ENCODE data around the gene P3H1. TPM values are rescaled to one million over a fixed set of nuclear protein-coding genes. Genes with fewer than 3 reads are reported as not detected.
"Not testable (repeated sequence)": the region's sequence is repeated elsewhere in the genome, so short reads cannot be mapped to it uniquely, and the experiment has no call there.

Gene P3H1
- total and polyA plus RNA-seq, 2 experiments from 2014 or later: 102 to 192 TPM

DNA sequence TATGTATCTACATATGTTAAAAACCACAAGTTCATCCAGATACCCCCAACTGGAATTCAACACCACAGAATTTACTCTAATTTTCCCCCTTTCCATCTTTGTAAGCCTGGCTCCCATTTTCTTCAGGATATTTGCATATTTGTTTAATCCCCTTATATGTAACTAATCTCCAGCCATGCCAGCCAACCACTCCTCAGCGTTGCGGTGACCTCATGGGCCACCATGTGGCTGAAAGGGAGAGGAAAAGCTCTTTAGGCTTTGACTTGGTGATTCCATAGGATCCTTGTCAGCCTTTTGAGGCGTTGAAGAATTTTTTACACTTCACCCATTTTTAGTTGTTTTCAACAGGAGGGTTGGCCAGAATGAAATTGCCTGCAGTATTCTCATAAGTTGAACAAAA lies 36.8 kb downstream of the P3H1 start:
- Histone ChIP-seq H3K4me3 (no peak overlapping the region), H3K27ac (no peak overlapping the region), H3K9me2 (replicated peaks; ENCODE audit: insufficient read depth) (no peaks in the 10 kb centered on the region), H3K79me2 (no peaks in the 10 kb centered on the region), H3K27me3 (no peaks in the 10 kb centered on the region), H2AFZ (no peak overlapping the region), H3K4me1 (ENCODE audit: insufficient read depth) (peaks cover 18% of the 10 kb centered on the region), H3K9me3 (ENCODE audit: low read depth) (no peaks in the 10 kb centered on the region), H3K36me3 (replicated peaks; ENCODE audit: insufficient read depth, low read depth) (no peaks in the 10 kb centered on the region), H4K20me1 (ENCODE audit: insufficient read depth, poor library complexity, severe bottlenecking) (no peaks in the 10 kb centered on the region), H3K4me2 (no peak overlapping the region)
- TF ChIP-seq EZH2phosphoT487 (IDR thresholded peaks at IDR 0.05; ENCODE audit: low read depth, severe bottlenecking, unreplicated experiment): no peak
- TF ChIP-seq EZH2 (IDR thresholded peaks at IDR 0.05; ENCODE audit: borderline replicate concordance): no peak
- TF ChIP-seq, protein P1, sequence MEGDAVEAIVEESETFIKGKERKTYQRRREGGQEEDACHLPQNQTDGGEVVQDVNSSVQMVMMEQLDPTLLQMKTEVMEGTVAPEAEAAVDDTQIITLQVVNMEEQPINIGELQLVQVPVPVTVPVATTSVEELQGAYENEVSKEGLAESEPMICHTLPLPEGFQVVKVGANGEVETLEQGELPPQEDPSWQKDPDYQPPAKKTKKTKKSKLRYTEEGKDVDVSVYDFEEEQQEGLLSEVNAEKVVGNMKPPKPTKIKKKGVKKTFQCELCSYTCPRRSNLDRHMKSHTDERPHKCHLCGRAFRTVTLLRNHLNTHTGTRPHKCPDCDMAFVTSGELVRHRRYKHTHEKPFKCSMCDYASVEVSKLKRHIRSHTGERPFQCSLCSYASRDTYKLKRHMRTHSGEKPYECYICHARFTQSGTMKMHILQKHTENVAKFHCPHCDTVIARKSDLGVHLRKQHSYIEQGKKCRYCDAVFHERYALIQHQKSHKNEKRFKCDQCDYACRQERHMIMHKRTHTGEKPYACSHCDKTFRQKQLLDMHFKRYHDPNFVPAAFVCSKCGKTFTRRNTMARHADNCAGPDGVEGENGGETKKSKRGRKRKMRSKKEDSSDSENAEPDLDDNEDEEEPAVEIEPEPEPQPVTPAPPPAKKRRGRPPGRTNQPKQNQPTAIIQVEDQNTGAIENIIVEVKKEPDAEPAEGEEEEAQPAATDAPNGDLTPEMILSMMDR (IDR thresholded peaks at IDR 0.05; ENCODE audit: poor library complexity): no peak
- WGBS (ENCODE audit: low lambda C conversion rate, missing lambda C conversion rate): 87% methylated on average over 3 of the region's 3 CpGs
- no peak for DNase-seq (ENCODE audit: low spot score)

DNA sequence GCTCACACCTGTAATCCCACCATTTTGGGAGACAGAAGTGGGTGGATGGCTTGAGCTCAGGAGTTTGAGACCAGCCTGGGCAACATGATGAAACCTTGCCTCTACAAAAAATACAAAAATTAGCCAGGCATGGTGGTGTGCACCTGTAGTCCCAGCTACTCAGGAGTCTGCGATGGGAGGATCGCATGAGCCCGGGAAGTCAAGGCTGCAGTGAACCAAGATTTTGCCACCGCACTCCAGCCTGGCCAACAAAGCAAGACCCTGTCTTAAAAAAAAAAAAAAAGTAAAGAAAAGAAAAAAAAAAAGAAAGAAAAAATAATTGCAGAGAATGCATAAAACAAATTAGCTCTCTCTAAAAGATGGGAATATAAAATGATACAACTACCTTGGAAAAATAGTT lies 41.0 kb downstream of the P3H1 start:
- WGBS (ENCODE audit: low lambda C conversion rate, missing lambda C conversion rate): 100% methylated on average over 4 of the region's 4 CpGs
- not testable (repeated sequence) for H3K4me3 ChIP-seq; H3K79me2 ChIP-seq; H2AFZ ChIP-seq; H3K27ac ChIP-seq; H3K4me1 ChIP-seq (ENCODE audit: insufficient read depth); H3K36me3 ChIP-seq (replicated peaks; ENCODE audit: insufficient read depth, low read depth); H4K20me1 ChIP-seq (ENCODE audit: insufficient read depth, poor library complexity, severe bottlenecking); H3K27me3 ChIP-seq; H3K9me3 ChIP-seq (ENCODE audit: low read depth); H3K4me2 ChIP-seq; DNase-seq (ENCODE audit: low spot score); H3K9me2 ChIP-seq (replicated peaks; ENCODE audit: insufficient read depth)

DNA sequence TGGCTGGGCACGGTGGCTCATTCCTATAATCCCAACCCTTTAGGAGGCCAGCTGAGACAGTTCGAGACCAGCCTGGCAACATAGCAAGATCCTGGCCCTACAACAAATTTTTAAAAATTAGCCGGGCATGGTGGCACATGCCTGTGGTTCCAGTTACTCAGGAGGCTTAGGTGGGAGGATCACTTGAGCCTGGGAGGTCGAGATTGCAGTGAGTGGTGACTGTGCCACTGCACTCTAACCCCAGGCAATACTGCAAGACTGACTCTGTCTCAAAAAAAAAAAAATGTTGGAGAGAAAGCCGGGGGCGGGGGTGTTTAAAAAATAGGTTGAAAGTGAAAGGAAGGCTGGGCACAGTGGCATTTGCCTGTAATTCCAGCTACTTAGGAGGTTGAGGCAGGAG lies 43.3 kb downstream of the P3H1 start:
- no peak for DNase-seq (ENCODE audit: low spot score)
- H3K27me3 ChIP-seq: no peaks in the 10 kb centered on the region
- no peaks in the 10 kb centered on the region for H3K9me2 ChIP-seq (replicated peaks; ENCODE audit: insufficient read depth)
- H3K36me3 ChIP-seq (replicated peaks; ENCODE audit: insufficient read depth, low read depth): no peaks in the 10 kb centered on the region
- TF ChIP-seq, protein P1 (IDR thresholded peaks at IDR 0.05; ENCODE audit: poor library complexity): no peak
- TF ChIP-seq EZH2 (IDR thresholded peaks at IDR 0.05; ENCODE audit: borderline replicate concordance) (no peak), EZH2phosphoT487 (IDR thresholded peaks at IDR 0.05; ENCODE audit: low read depth, severe bottlenecking, unreplicated experiment) (no peak)
- H3K79me2 ChIP-seq: no peaks in the 10 kb centered on the region
- peaks cover 3% of the 10 kb centered on the region for H3K4me1 ChIP-seq (ENCODE audit: insufficient read depth)
- no peak overlapping the region for H2AFZ ChIP-seq
- WGBS (ENCODE audit: low lambda C conversion rate, missing lambda C conversion rate): 91% methylated on average over 6 of the region's 6 CpGs
- H3K4me3 ChIP-seq: no peak overlapping the region
- no peak overlapping the region for H3K4me2 ChIP-seq
- H4K20me1 ChIP-seq (ENCODE audit: insufficient read depth, poor library complexity, severe bottlenecking): no peaks in the 10 kb centered on the region
- H3K9me3 ChIP-seq (ENCODE audit: low read depth): no peaks in the 10 kb centered on the region
- no peak overlapping the region for H3K27ac ChIP-seq

DNA sequence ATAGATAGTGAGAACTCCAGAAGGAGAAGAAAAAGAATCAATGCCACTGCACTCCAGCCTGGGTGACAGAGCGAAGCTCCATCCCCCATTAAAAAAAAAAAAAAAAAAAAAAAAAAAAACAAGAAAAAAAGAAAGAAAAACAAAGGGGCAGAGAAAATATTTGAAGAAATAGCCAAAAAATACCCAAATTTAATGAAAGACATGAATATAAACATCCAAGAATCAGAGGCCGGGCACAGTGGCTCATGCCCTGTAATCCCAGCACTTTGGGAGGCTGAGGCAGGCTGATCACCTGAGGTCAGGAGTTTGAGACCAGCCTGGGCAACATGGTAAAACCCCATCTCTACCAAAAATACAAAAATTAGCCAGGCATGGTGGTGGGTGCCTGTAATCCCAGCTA lies 44.4 kb downstream of the P3H1 start:
- not testable (repeated sequence) for H3K79me2 ChIP-seq; DNase-seq (ENCODE audit: low spot score); H2AFZ ChIP-seq; H3K36me3 ChIP-seq (replicated peaks; ENCODE audit: insufficient read depth, low read depth); H3K9me2 ChIP-seq (replicated peaks; ENCODE audit: insufficient read depth); H3K27ac ChIP-seq; H3K9me3 ChIP-seq (ENCODE audit: low read depth); H3K4me1 ChIP-seq (ENCODE audit: insufficient read depth); H3K27me3 ChIP-seq; H4K20me1 ChIP-seq (ENCODE audit: insufficient read depth, poor library complexity, severe bottlenecking); H3K4me3 ChIP-seq; H3K4me2 ChIP-seq
- WGBS (ENCODE audit: low lambda C conversion rate, missing lambda C conversion rate): 100% methylated on average over 2 of the region's 2 CpGs

DNA sequence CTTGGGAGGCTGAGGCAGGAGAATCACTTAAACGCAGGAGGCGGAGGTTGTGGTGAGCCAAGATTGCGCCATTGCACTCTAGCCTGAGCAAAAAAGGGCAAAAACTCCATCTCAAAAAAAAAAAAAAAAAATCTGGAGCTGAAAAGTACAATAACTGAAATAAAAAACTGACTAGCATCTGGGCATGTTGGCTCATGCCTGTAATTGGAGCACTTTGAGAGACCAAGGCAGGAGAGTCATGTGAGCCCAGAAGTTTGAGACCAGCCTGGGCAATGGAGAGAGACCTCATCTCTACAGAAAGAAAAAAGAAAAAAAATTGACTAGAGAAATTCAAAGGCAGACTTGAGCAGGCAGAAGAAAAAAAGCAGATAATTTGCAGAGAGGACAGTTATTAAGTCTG lies 44.9 kb downstream of the P3H1 start:
- Histone ChIP-seq H4K20me1 (ENCODE audit: insufficient read depth, poor library complexity, severe bottlenecking) (no peaks in the 10 kb centered on the region), H3K4me1 (ENCODE audit: insufficient read depth) (peaks cover 3% of the 10 kb centered on the region), H3K4me3 (no peak overlapping the region), H3K27ac (no peak overlapping the region), H3K27me3 (no peaks in the 10 kb centered on the region), H3K36me3 (replicated peaks; ENCODE audit: insufficient read depth, low read depth) (no peaks in the 10 kb centered on the region), H2AFZ (no peak overlapping the region), H3K9me3 (ENCODE audit: low read depth) (no peaks in the 10 kb centered on the region), H3K79me2 (no peaks in the 10 kb centered on the region), H3K4me2 (no peak overlapping the region), H3K9me2 (replicated peaks; ENCODE audit: insufficient read depth) (no peaks in the 10 kb centered on the region)
- TF ChIP-seq EZH2phosphoT487 (IDR thresholded peaks at IDR 0.05; ENCODE audit: low read depth, severe bottlenecking, unreplicated experiment): no peak
- TF ChIP-seq, protein P1 (IDR thresholded peaks at IDR 0.05; ENCODE audit: poor library complexity): no peak
- no peak for TF ChIP-seq EZH2 (IDR thresholded peaks at IDR 0.05; ENCODE audit: borderline replicate concordance)
- WGBS (ENCODE audit: low lambda C conversion rate, missing lambda C conversion rate): 100% methylated on average over 3 of the region's 3 CpGs
- no peak for DNase-seq (ENCODE audit: low spot score)

Measured in hepatocyte (in vitro differentiated cells).